ENCODE results near the gene HDDC3. TPM values are rescaled to one million over a fixed set of nuclear protein-coding genes. Genes with fewer than 3 reads are reported as not detected.
A peak's percentile ranks its signal among the peaks of the same experiment; 100 is the strongest.
"Not testable (repeated sequence)": the region's sequence is repeated elsewhere in the genome, so short reads cannot be mapped to it uniquely, and the experiment has no call there.

Gene HDDC3
- total RNA-seq, 1 donor from 2014 or later: 16.0 TPM

- intact Hi-C loops (cut with DNase I): no loop called here
- Histone ChIP-seq H3K4me1 (peaks cover 21% of the 10 kb centered on the region), H3K4me3 (peak overlapping the region; percentile 85), H3K9me3 (no peaks in the 10 kb centered on the region), H3K27me3 (ENCODE audit: low read depth) (no peaks in the 10 kb centered on the region), H3K27ac (peak overlapping the region; percentile 94), H3K36me3 (peaks cover 42% of the 10 kb centered on the region)
- TF ChIP-seq CTCF (IDR thresholded peaks at IDR 0.05): no peak
- DNase-seq (peak; percentile 45), ATAC-seq (peak in 1 of 2 donors; percentile 25)
These were observed 28.4 kb downstream of the HDDC3 start for GRCh38 chr15:90903733-90904536.

GRCh38 chr15:90902840-90903732, 29.3 kb downstream of the HDDC3 start, which contains the start of gene MAN2A2:
Gene MAN2A2, plus strand, starts transcription at chr15:90903302. Its CDS starts 906 bp downstream, at chr15:90904208.
- TF ChIP-seq CTCF (IDR thresholded peaks at IDR 0.05): no peak
- peak; percentile 89 for DNase-seq
- H3K27ac ChIP-seq: peak within 1 kb of the TSS; percentile 94

GRCh38 chr15:90902040-90902839, 30.1 kb downstream of the HDDC3 start:
- peaks cover 25% of the 10 kb centered on the region for H3K36me3 ChIP-seq
- H3K4me1 ChIP-seq: peaks cover 21% of the 10 kb centered on the region
- H3K4me3 ChIP-seq: peak overlapping the region; percentile 85
- ATAC-seq: peak; percentile 94 to 95
- intact Hi-C loops (cut with DNase I): no loop called here
- H3K27me3 ChIP-seq (ENCODE audit: low read depth): no peaks in the 10 kb centered on the region
- H3K9me3 ChIP-seq: no peaks in the 10 kb centered on the region
- TF ChIP-seq CTCF (IDR thresholded peaks at IDR 0.05): peak; percentile 83
- H3K27ac ChIP-seq: peak overlapping the region; percentile 94
- DNase-seq: peak; percentile 84

More at GRCh38 chr15:90902840-90903732, 29.3 kb downstream of the HDDC3 start, which contains the start of gene MAN2A2:
- intact Hi-C loops (cut with DNase I): no loop called here
- ATAC-seq: peak; percentile 82 to 83
- Histone ChIP-seq H3K27me3 (ENCODE audit: low read depth) (no peaks in the 10 kb centered on the region), H3K9me3 (no peaks in the 10 kb centered on the region), H3K4me1 (peaks cover 21% of the 10 kb centered on the region), H3K4me3 (peak within 1 kb of the TSS; percentile 85), H3K36me3 (peaks cover 34% of the 10 kb centered on the region)

GRCh38 chr15:90901175-90902039, 30.9 kb downstream of the HDDC3 start:
- TF ChIP-seq CTCF (IDR thresholded peaks at IDR 0.05): no peak
- no peaks in the 10 kb centered on the region for H3K9me3 ChIP-seq
- peaks cover 18% of the 10 kb centered on the region for H3K36me3 ChIP-seq
- intact Hi-C loops (cut with DNase I): no loop called here
- H3K27ac ChIP-seq: peak overlapping the region; percentile 94
- no peak for DNase-seq
- H3K27me3 ChIP-seq (ENCODE audit: low read depth): no peaks in the 10 kb centered on the region
- H3K4me3 ChIP-seq: peak overlapping the region; percentile 85
- no peak for ATAC-seq
- peaks cover 21% of the 10 kb centered on the region for H3K4me1 ChIP-seq

GRCh38 chr15:90897131-90897655, 35.2 kb downstream of the HDDC3 start:
- H3K4me3 ChIP-seq; H3K27ac ChIP-seq; H3K27me3 ChIP-seq (ENCODE audit: low read depth); H3K9me3 ChIP-seq; DNase-seq; ATAC-seq; intact Hi-C loops (cut with DNase I): not testable (repeated sequence)
- H3K36me3 ChIP-seq: peaks cover 43% of the 10 kb centered on the region
- peaks cover 14% of the 10 kb centered on the region for H3K4me1 ChIP-seq
